Right renal cortex interstitium (tissue), 3 donors: ENCODE results near the gene PRKAG2. TPM values are rescaled to one million over a fixed set of nuclear protein-coding genes. Genes with fewer than 3 reads are reported as not detected.

Source experiments
- DNase-seq, 3 donors: peaks; one replicate each; pipeline ENCODE4 v3.0.0-alpha.2; 2013; ENCODE audit warnings: low read depth in 3 of 3, low spot score in 2 of 3
- polyA plus RNA-seq, 3 donors: library from polyadenylated mRNA; unstranded; fragments of 120-200 nt; gene quantifications; one replicate each; pipeline ENCODE4 v1.2.1, GENCODE V29; 2013; ENCODE audit not compliant: insufficient read length in 3 of 3

PRKAG2 gene
- polyA plus RNA-seq, 3 donors: 29.7 to 30.4 (median 30.0) TPM

DNA sequence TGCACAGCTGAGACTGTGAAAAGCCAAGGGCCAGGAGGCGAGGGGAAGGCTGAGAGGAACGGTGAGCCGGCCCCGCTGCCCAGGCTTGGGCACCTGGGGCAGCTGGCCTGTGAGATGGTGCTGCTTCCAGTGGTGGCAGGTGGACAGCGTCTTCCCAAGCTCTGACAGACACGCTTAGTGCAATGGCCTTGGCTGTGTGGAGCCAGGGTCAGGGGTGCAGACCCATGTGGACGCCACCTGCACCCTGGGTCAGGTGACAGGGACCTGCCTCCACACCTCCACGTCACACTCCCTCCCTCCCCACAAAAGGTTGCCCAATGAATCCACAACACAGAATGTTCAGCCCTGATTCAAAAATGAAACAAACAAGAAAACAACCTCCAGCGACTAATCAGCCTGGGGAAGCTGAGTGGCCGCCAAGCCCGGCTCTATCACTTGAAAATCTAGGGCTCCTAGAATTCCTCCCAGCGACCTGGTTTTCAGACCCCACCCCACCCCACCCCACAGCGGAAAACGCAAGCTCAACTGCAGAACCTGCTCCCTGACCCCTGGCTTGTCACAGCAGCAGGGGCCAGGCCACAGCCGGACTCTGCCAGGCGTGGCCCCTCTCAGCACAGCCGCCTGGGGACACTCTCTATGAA is 54.3 kb downstream of the PRKAG2 start:
- no peak for DNase-seq

DNA sequence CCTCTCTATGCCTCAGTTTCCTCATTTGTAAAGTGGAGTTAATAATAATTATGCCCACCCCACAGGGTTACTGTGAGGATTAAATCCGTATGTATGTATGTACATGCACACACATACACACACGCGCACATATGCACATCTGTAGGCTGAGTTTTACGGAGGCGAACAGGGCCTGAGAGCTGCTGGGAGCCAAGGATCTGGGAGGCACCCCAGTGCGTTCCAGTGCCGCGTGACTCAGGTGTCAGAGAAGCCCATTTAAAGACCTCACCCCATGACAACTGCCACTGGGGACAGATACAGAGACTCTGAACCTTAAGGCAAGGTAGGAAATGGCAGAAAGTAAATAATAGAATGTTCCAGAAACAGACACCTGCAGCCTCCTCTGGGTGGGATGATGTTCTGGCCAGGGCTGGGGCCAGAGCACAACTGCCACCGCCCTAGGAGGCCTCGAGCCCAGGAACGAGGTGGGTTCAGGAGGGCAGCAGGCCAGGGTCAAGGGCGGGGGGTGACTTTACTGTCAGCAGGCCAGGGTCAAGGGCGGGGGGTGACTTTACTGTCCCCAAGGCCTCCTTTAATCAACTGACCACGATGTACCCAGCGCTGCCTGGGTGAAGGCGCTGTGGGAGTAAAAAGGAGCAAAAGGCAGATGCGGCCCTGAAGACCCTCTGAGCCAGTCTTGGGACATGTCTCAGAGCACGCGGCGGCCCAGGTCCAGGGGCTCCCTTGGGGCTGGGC is 54.9 kb downstream of the PRKAG2 start:
- DNase-seq: no peak

DNA sequence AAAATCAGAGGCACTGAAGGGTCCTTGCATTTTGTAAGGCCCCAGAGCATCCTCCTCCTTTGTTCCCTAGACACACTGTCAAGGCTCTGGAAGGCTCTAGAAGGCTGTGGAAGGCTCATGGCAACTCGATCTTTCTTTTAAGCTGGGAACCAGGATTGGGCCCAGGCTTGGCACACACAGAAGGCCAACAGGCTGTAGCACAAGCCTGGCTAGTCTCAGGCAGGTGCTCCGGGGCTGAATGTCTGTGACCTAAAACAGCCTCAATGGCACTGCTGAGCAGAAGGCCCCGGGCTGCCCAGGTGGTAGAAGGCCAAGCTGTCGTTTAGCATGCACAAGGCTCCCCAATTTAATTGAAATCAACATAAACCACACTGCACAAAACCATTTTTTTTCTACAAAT is 55.7 kb downstream of the PRKAG2 start:
- no peak for DNase-seq

GRCh38 chr7:151820491-151821105 is 56.3 kb downstream of the PRKAG2 start:
- no peak for DNase-seq

DNA sequence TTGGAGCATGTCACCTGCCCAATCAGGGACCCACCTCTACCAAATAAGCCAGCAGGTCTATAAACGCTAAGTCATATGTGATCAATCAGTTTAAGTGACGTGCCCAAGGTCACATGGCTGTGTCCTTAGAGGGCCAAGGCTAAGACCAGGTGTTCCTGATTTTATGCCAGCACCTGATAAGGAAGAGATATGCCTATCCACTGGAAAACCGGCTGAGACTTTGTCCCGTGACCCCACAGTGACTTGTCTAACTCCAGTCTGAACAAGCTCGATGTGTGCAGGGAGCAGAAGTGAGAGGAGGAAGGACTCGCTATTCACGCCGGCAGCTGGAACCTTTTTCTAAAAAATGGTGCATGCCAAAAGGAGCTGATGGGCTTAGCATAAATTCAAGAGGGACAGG is 57.0 kb downstream of the PRKAG2 start:
- no peak for DNase-seq

GRCh38 chr7:151818674-151819519 is 58.0 kb downstream of the PRKAG2 start:
- DNase-seq: no peak

GRCh38 chr7:151817981-151818673 is 58.8 kb downstream of the PRKAG2 start:
- DNase-seq: no peak

GRCh38 chr7:151817315-151817690 is 59.6 kb downstream of the PRKAG2 start:
- DNase-seq: no peak

DNA sequence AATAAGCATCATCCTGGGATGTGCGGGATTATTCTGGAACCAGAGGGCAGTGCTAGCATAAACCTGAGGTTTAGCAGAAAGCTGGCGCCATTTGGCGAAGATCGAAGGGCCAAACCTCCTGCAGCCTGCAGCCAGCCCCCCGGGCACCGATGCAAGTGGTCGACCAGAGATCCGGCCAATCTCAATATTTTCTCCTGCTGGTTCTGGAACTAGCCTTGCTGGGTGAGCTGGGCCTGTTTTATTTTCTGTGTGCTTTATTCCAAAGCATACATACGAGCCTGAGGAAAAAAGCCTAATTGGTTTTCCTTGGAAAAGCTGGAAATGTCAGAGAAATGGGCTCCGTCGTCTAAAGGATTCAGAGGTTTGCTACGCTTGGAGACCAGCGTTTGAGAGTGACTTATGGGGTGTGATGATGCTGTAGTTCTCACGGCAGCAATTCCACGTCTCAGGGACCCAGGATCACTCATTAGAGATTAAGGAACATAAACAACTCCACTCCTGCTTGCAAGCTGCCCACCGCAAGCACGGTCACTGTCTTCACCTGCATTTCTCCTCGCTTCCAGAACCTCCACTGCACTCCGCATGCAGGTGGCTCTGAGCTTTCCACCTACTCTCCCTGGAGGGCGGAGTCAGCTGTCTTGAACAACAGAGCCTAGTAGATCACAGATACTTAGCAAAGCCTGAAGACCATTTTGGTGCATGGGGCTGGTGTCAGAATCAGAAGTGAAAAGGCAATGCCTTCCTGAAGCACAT is 60.2 kb downstream of the PRKAG2 start:
- DNase-seq: no peak

- DNase-seq: no peak
Observed at GRCh38 chr7:151815419-151815818, 61.5 kb downstream of the PRKAG2 start.

- no peak for DNase-seq
Observed at GRCh38 chr7:151814400-151815009, 62.4 kb downstream of the PRKAG2 start.

GRCh38 chr7:151813997-151814396 is 62.9 kb downstream of the PRKAG2 start:
- no peak for DNase-seq

DNA sequence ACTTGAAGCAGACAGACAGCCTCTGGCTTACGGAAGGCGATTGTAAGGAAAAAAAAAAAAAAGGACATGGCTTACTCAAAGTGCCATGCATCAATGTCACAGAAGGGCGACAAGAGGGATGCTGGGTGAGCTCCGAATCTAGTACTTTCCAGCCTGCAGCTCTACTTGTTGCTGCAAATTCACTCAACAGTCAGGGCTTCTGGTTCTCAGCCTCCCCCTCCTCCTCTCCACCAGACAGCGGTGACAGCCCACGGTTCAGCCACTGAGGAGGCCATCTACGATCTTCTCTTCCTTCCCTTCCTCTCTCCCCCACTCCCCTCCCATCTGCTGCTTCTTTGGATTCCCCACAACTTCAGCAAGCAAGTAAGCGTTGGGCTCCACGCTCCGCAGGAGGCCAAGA is 63.5 kb downstream of the PRKAG2 start:
- DNase-seq: no peak

DNA sequence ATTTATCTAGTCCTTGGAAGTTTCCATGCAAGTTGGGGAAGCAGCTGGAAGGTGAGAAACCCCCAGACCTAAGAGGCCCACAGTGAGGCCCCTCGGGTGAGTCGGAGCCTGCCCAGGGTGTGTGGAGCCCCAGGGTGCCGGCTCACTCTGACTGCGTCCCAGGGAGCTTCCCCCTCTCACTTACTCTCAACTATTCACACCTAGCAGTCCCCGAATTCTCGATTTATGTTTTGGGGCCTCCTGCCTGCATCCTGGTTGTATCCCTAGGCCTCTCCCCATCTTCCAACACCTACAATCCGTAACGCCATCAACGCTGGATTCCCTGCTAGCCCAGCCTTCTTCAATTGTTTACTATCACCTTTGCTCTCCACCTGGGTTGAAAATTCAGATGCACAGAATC is 63.9 kb downstream of the PRKAG2 start:
- DNase-seq: no peak

DNA sequence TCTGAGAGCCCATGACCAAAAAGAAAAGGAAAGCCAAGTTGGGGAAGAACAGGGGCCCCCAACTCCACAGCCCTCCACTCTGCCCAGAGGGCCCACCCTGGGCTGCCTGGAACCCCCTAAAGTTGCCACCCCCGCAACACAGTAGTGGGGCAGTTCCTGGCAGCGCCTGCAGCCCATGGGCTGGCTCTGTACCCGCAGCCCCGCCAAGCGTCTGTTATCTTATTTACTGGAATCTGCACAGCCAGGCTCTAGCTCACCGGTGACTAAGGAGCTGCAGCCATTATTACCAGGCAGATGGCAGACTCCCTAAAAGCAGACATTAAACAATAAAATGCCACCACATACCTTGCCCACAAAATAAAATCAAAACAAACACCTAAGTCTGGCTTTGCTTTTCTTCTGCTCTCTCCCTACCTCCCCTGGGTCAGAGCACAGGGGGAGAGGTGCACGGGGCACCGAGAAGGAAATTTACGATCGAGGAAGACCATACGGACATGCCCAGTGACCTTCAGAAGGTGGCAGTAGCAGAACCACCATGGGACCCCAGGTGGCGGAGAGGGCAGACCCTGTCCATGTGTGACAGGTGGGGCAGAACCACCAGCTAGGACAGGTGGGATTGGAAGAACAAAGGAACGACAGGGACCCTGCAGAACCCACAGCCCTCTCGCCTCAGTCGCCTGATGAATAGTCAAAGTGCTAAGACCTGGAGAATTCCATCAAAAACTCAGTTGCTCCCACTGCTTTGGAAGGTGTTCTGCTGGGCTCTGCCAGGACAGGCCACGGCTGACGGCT is 66.3 kb downstream of the PRKAG2 start:
- no peak for DNase-seq

DNA sequence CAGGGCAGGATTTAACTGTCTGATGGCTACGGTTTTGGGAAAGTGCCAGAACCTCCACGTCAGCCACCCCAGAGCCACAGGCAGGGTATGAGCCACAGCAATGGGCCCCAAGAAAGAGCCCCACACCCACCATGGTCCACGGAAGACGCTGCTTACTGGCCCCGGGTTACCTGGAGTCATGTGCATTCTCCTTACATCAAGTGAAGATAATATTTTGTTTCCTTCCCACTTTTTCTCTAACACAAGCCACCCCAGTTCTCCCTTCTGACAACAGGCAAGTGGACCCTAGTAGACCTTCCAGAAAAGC is 67.1 kb downstream of the PRKAG2 start:
- no peak for DNase-seq

- no peak for DNase-seq
Observed at GRCh38 chr7:151809146-151809863, 67.6 kb downstream of the PRKAG2 start.
